Spleen (tissue), 11 donors: Measurements from ENCODE around the gene RGL1. TPM values are rescaled to one million over a fixed set of nuclear protein-coding genes. Genes with fewer than 3 reads are reported as not detected.

Experiments
- DNase-seq: peaks from one replicate; pipeline ENCODE4 v3.0.0-alpha.2; 2020
- H3K27ac ChIP-seq, 8 donors: fragments of 200-600 bp; sonication (generic) in 7 of 8; 1 replicate in 4 of 8; 2 replicates in 4 of 8; pipeline versions ENCODE4 v1.5.0 to v1.8.0; 2016 to 2021; ENCODE audit warnings: inconsistent platforms in 4 of 8, mild to moderate bottlenecking in 4 of 8, moderate library complexity in 1 of 8
- H3K27me3 ChIP-seq, 7 donors: fragments of 200-600 bp; sonication (generic) in 6 of 7; replicated peaks in 1 of 7; 1 replicate in 4 of 7; 2 replicates in 3 of 7; pipeline versions ENCODE4 v1.5.0 to v1.8.0; 2016 to 2021; ENCODE audit warnings: inconsistent platforms in 3 of 7, mild to moderate bottlenecking in 1 of 7
- H3K36me3 ChIP-seq, 6 donors: fragments of 200-600 bp; sonication (generic) in 5 of 6; 1 replicate in 4 of 6; 2 replicates in 2 of 6; pipeline versions ENCODE4 v1.5.0 to v1.8.0; 2016 to 2021; ENCODE audit warnings: inconsistent platforms in 2 of 6
- H3K4me1 ChIP-seq, 6 donors: fragments of 200-600 bp; sonication (generic) in 5 of 6; 1 replicate in 3 of 6; 2 replicates in 3 of 6; pipeline versions ENCODE4 v1.5.0 to v1.8.0; 2016 to 2021; ENCODE audit warnings: inconsistent platforms in 3 of 6
- H3K4me3 ChIP-seq, 8 donors: fragments of 200-600 bp; sonication (generic) in 7 of 8; 1 replicate in 4 of 8; 2 replicates in 4 of 8; pipeline versions ENCODE4 v1.5.0 to v1.8.0; 2016 to 2021; ENCODE audit warnings: inconsistent platforms in 4 of 8, mild to moderate bottlenecking in 4 of 8, moderate library complexity in 2 of 8
- H3K9me3 ChIP-seq, 8 donors: fragments of 200-600 bp; sonication (generic) in 7 of 8; 1 replicate in 4 of 8; 2 replicates in 4 of 8; pipeline versions ENCODE4 v1.5.0 to v1.8.0; 2016 to 2021; ENCODE audit warnings: inconsistent platforms in 4 of 8
- POLR2A ChIP-seq, 3 donors: fragments of 450-650 bp; IDR thresholded peaks; one replicate each; pipeline ENCODE4 v1.5.1; 2017; ENCODE audit warnings: antibody characterized with exemption in 3 of 3, mild to moderate bottlenecking in 1 of 3
- POLR2AphosphoS5 ChIP-seq, 3 donors: sonication (generic); formaldehyde crosslinking; IDR thresholded peaks; one replicate each; pipeline ENCODE4 v1.5.1; 2017; ENCODE audit warnings: antibody characterized with exemption in 3 of 3
- WGBS, 5 donors: extraction: QIAGEN DNeasy Blood & Tissue Kit in 3 of 5; methylation state at CpG; one replicate each; pipeline versions ENCODE4 v1.1.5 to v1.1.7; 2013 to 2018; 5-methylcytosine and 5-hydroxymethylcytosine counted together
- intact Hi-C: fragments of 100-400 bp; cut with DNase I; formaldehyde crosslinking; loops from one replicate; pipeline ENCODE4 v1.15.0; 2023; ENCODE audit warnings: low total_unique reads
- polyA plus RNA-seq, 3 donors: library from polyadenylated mRNA; stranded (reverse); fragments of 200-250 nt; gene quantifications; one replicate each; pipeline ENCODE4 v1.2.1, GENCODE V29; 2013
- total RNA-seq, 7 donors: library from RNA; depleted of rRNA in 3 of 7; stranded (reverse); fragments of >200 nt in 3 of 7; fragmentation: NEBNext Ultra II Directional in 4 of 7; extraction: Animal tissue kit (Norgen Biotek cat#: 25700) in 4 of 7; gene quantifications; one replicate each; pipeline versions ENCODE4 v1.1.0 to v1.2.1, GENCODE V29; 2016 to 2021
- TF ChIP-seq, protein P1 (sequence below), 11 experiments: fragments of 200-600 bp in 7 of 11; fragments of 450-650 bp in 4 of 11; sonication (generic) in 4 of 11; IDR thresholded peaks in 8 of 11; conservative IDR thresholded peaks in 3 of 11; 1 replicate in 7 of 11; 2 replicates in 4 of 11; pipeline versions ENCODE4 v1.4.0 to v1.8.0; 2016 to 2021; ENCODE audit warnings: antibody characterized with exemption in 11 of 11, inconsistent platforms in 4 of 11, mild to moderate bottlenecking in 1 of 11
- donor health status: healthy with polysubstance abuse.
- donor health status: DM: no; HTN: no; CAD: no; lungs with moderate emphysema.
- donor health status: DM: no; HTN: no; CAD: no.
- donor health status: Bipolar disorder and iron deficiency.
- donor health status: healthy.
- donor health status: DM: no; HTN: no; CAD: no.
- donor health status: DM: yes; HTN: yes; CAD: no.

Gene RGL1
- total and polyA plus RNA-seq, 10 donors = 14.3 to 126 (median 71.4) TPM

- H3K4me3 ChIP-seq = no peak overlapping the region
- no peaks in the 10 kb centered on the region for H3K9me3 ChIP-seq
- TF ChIP-seq POLR2AphosphoS5 (IDR thresholded peaks at IDR 0.05) (no peak), POLR2A (IDR thresholded peaks at IDR 0.05) (no peak)
- H3K27me3 ChIP-seq = no peaks in the 10 kb centered on the region
- H3K4me1 ChIP-seq = peaks cover 18 to 75% (median 61%) of the 10 kb centered on the region in 6 donors
- peaks cover 0 to 9% (median 0%) of the 10 kb centered on the region in 6 donors for H3K36me3 ChIP-seq
- WGBS, 5 donors = 61 to 87% (median 76%) methylated on average over 3 of the region's 3 CpGs
- intact Hi-C loops = no loop called here
- H3K27ac ChIP-seq = peak overlapping the region in 7 of 8 donors; percentile 45 to 81 (median 75)
- no peak for DNase-seq
Observed at GRCh38 chr1:183871601-183872000, 66.7 kb downstream of the RGL1 start.

- TF ChIP-seq POLR2A (IDR thresholded peaks at IDR 0.05) (no peak), POLR2AphosphoS5 (IDR thresholded peaks at IDR 0.05) (no peak)
- TF ChIP-seq, protein P1, sequence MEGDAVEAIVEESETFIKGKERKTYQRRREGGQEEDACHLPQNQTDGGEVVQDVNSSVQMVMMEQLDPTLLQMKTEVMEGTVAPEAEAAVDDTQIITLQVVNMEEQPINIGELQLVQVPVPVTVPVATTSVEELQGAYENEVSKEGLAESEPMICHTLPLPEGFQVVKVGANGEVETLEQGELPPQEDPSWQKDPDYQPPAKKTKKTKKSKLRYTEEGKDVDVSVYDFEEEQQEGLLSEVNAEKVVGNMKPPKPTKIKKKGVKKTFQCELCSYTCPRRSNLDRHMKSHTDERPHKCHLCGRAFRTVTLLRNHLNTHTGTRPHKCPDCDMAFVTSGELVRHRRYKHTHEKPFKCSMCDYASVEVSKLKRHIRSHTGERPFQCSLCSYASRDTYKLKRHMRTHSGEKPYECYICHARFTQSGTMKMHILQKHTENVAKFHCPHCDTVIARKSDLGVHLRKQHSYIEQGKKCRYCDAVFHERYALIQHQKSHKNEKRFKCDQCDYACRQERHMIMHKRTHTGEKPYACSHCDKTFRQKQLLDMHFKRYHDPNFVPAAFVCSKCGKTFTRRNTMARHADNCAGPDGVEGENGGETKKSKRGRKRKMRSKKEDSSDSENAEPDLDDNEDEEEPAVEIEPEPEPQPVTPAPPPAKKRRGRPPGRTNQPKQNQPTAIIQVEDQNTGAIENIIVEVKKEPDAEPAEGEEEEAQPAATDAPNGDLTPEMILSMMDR (IDR thresholded peaks at IDR 0.05 in 8 of 11, conservative IDR thresholded peaks at IDR 0.05 in 3 of 11) = no peak
- peaks cover 0 to under 1% (median 0%) of the 10 kb centered on the region in 6 donors for H3K36me3 ChIP-seq
- no peaks in the 10 kb centered on the region for H3K27me3 ChIP-seq
- no peaks in the 10 kb centered on the region for H3K9me3 ChIP-seq
- peaks cover 24 to 83% (median 68%) of the 10 kb centered on the region in 6 donors for H3K4me1 ChIP-seq
- no peak overlapping the region for H3K4me3 ChIP-seq
- intact Hi-C loops = no loop called here
- peak overlapping the region in 7 of 8 donors; percentile 45 to 81 (median 75) for H3K27ac ChIP-seq
- no peak for DNase-seq
- WGBS, 5 donors = 30 to 45% (median 38%) methylated on average over 3 of the region's 3 CpGs
Observed at GRCh38 chr1:183872403-183872802, 67.5 kb downstream of the RGL1 start.

- DNase-seq = no peak
- Histone ChIP-seq H3K4me3 (no peak overlapping the region), H3K27me3 (no peaks in the 10 kb centered on the region), H3K4me1 (peaks cover 24 to 90% (median 74%) of the 10 kb centered on the region in 6 donors), H3K27ac (peak overlapping the region in 7 of 8 donors; percentile 45 to 81 (median 75)), H3K9me3 (no peaks in the 10 kb centered on the region), H3K36me3 (no peaks in the 10 kb centered on the region)
- TF ChIP-seq POLR2A (IDR thresholded peaks at IDR 0.05) (no peak), POLR2AphosphoS5 (IDR thresholded peaks at IDR 0.05) (peak in 1 of 3 donors; percentile 58)
- TF ChIP-seq, protein P1 (IDR thresholded peaks at IDR 0.05 in 8 of 11, conservative IDR thresholded peaks at IDR 0.05 in 3 of 11) = peak in 2 of 11 experiments; percentile 5 to 8
- intact Hi-C loops = no loop called here
- 7 to 29% (median 16%) methylated on average over 3 of the region's 3 CpGs for WGBS, 5 donors
Observed at GRCh38 chr1:183873642-183874041, 68.7 kb downstream of the RGL1 start.

DNA sequence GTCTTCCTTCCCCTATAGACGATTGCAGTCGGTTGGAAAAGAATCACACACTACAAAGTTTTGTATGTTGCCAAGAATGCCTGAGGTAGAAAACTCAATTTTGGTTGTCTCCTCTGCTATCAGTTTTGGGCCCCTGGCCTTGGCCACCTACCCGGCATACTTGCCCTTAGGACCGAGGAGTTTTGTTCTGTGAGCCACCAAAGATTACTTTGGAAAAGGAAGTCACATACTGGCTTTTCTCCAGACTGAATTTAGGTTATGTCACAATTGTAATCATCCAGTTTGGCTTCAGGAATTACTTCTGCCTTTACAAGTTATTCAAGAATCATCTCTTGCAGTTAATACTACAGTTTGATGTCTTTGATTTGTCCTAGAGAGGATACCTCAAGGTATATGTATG, 71.4 kb downstream of the RGL1 start:
- DNase-seq = no peak
- no peaks in the 10 kb centered on the region for H3K36me3 ChIP-seq
- no peaks in the 10 kb centered on the region for H3K9me3 ChIP-seq
- WGBS, 5 donors = 41 to 59% (median 53%) methylated on average over 4 of the region's 4 CpGs
- TF ChIP-seq POLR2A (IDR thresholded peaks at IDR 0.05) (no peak), POLR2AphosphoS5 (IDR thresholded peaks at IDR 0.05) (peak in 1 of 3 donors; percentile 1)
- H3K4me3 ChIP-seq = no peak overlapping the region
- intact Hi-C loops = no loop called here
- H3K27me3 ChIP-seq = no peaks in the 10 kb centered on the region
- H3K27ac ChIP-seq = peak overlapping the region in 7 of 8 donors; percentile 51 to 81 (median 74)
- H3K4me1 ChIP-seq = peaks cover 30 to 93% (median 79%) of the 10 kb centered on the region in 6 donors

- intact Hi-C loops = no loop called here
- Histone ChIP-seq H3K4me1 (peaks cover 30 to 93% (median 76%) of the 10 kb centered on the region in 6 donors), H3K4me3 (peak overlapping the region in 1 of 8 donors; percentile 5)
Observed at GRCh38 chr1:183877053-183877720, 72.3 kb downstream of the RGL1 start.

More at GRCh38 chr1:183877053-183877720, 72.3 kb downstream of the RGL1 start:
- no peaks in the 10 kb centered on the region for H3K9me3 ChIP-seq
- no peak for DNase-seq
- no peaks in the 10 kb centered on the region for H3K27me3 ChIP-seq
- TF ChIP-seq POLR2AphosphoS5 (IDR thresholded peaks at IDR 0.05) = peak in 2 of 3 donors; percentile 57 to 62
- TF ChIP-seq, protein P1 (IDR thresholded peaks at IDR 0.05 in 8 of 11, conservative IDR thresholded peaks at IDR 0.05 in 3 of 11) = no peak
- peak overlapping the region; percentile 48 to 81 (median 73) for H3K27ac ChIP-seq
- 57 to 75% (median 63%) methylated on average over 10 of the region's 10 CpGs for WGBS, 5 donors
- H3K36me3 ChIP-seq = no peaks in the 10 kb centered on the region
